Upper lobe of left lung (tissue), 4 donors: ENCODE results near the gene COL27A1.

Experiments
- EP300 ChIP-seq, 4 donors: sonication (generic); formaldehyde crosslinking; IDR thresholded peaks; one replicate each; pipeline ENCODE4 v1.5.1; 2017; ENCODE audit warnings: antibody characterized with exemption in 4 of 4, control low read depth in 2 of 4
- POLR2AphosphoS5 ChIP-seq, 2 donors: sonication (generic); formaldehyde crosslinking; IDR thresholded peaks; one replicate each; pipeline ENCODE4 v1.5.1; 2017; ENCODE audit warnings: antibody characterized with exemption in 2 of 2
- TF ChIP-seq, protein P1 (sequence below), 6 experiments: fragments of 450-650 bp in 4 of 6; fragments of 200-600 bp in 2 of 6; sonication (generic) in 2 of 6; IDR thresholded peaks; one replicate each; pipeline ENCODE4 v1.5.1; 2016 to 2019; ENCODE audit warnings: antibody characterized with exemption in 6 of 6

DNA sequence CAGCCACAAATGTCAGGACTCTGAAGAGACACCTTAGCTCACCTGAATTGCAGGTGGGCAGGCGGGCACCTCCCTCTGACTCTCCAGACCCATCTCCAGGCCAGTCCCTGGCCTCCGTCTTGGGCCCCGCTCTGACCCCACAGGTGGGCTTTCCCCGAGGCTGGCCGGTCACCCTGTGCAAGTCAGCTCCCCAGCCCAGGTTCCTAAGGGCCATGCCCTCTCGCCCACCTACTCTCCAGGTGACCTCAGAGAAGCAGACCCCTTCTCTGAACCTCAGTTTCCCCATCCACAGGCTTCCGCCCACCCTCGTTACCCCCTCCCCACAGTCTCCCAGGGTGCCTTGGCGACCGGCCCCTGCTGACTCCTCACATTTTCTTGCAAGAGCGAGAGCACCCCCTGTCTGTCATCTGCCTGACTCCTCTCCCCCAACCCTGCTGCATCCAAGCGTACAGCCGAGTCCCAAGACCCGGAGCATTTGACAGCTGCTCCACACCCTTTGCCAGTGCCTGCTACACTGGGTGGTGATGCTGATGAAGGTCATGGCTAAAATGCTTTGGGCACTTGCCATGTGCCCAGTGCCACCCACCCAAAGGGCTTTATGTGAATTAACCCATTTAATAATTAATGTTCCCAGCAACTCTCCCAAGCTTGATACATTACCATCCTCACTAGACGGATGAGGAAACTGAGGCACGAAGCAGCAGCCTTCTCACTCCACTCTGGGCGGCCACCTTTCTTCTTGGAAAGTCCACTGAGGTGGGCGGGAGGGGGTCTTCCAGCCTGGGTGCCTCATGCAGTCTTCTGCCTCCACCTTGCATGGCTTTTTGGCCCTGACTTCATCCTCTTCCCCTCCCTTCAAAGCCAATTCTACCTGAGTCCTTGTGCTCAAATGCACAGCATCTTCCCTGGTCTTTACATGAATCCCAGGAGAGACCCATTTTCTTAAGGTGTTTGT, 116.5 kb downstream of the COL27A1 start:
- no peak for TF ChIP-seq EP300 (IDR thresholded peaks at IDR 0.05)
- TF ChIP-seq, protein P1, sequence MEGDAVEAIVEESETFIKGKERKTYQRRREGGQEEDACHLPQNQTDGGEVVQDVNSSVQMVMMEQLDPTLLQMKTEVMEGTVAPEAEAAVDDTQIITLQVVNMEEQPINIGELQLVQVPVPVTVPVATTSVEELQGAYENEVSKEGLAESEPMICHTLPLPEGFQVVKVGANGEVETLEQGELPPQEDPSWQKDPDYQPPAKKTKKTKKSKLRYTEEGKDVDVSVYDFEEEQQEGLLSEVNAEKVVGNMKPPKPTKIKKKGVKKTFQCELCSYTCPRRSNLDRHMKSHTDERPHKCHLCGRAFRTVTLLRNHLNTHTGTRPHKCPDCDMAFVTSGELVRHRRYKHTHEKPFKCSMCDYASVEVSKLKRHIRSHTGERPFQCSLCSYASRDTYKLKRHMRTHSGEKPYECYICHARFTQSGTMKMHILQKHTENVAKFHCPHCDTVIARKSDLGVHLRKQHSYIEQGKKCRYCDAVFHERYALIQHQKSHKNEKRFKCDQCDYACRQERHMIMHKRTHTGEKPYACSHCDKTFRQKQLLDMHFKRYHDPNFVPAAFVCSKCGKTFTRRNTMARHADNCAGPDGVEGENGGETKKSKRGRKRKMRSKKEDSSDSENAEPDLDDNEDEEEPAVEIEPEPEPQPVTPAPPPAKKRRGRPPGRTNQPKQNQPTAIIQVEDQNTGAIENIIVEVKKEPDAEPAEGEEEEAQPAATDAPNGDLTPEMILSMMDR (IDR thresholded peaks at IDR 0.05), result peak in 4 of 6 experiments; percentile 16 to 54 (median 38)
- TF ChIP-seq POLR2AphosphoS5 (IDR thresholded peaks at IDR 0.05), result no peak
